Cardiac fibroblast (primary cell): Measurements from ENCODE around the gene DMKN.

ENCODE experiments used
- DNase-seq, 2 donors: peaks; one replicate each; pipeline versions ENCODE4 v3.0.0 to v3.0.0-alpha.2; 2010; ENCODE audit warnings: low read depth in 2 of 2
- H3K4me3 ChIP-seq, 2 donors: replicated peaks in 1 of 2; 1 replicate in 1 of 2; 2 replicates in 1 of 2; pipeline ENCODE4 v1.5.1; 2011; ENCODE audit warnings: low read depth in 2 of 2, low read length in 2 of 2, mild to moderate bottlenecking in 2 of 2, moderate library complexity in 1 of 2
- CTCF ChIP-seq: IDR thresholded peaks from one replicate; pipeline ENCODE4 v1.5.1; 2011; ENCODE audit warnings: low read depth, mild to moderate bottlenecking, low read length, inconsistent platforms

The DMKN gene

GRCh38 chr19:35514282-35514809, 897 bp upstream of the DMKN start:
- H3K4me3 ChIP-seq, result no peak overlapping the region
- peak; percentile 32 to 87 for DNase-seq

DNA sequence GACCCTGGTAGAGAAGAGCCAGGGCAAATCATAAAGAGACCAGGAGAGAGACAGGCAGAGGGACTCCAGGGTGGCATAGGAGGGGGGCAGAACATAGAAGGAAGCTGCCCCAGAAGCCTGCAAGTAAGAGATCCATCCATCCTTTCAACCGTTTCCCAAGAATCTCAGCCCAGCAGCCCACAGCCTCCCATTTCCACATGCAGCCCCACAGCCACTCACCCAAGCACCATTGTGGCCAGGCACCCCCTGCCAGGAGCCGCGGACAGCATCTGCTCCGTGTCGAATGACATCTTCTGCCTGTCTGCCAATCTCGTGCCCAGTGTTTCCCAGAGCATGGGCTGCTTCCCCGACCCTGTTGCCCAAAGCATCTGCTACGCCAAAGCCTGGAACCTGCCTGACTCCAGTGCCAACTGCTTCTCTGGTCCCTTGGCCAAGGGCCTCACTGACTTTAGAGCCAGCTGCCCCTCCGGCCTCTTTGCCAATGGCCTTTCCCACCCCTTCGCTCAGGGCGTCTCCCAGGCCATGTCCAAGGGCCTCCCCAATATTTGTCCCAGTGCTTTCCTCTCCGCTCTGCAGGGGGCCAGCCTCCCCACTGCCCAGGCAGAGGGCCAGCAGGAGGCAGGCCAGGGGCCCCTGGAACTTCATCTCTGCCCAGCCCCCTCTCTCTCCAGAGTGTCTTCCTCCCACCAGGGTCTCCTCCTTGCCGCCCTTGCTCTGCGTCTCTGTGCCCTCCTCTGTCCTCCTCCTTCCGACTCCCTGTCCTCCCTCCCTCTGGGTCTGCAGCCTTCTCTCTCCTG, 420 bp downstream of the DMKN start:
- no peak overlapping the region for H3K4me3 ChIP-seq
- TF ChIP-seq CTCF, result no peak
- no peak for DNase-seq

More at GRCh38 chr19:35514282-35514809, 897 bp upstream of the DMKN start:
- no peak for TF ChIP-seq CTCF

GRCh38 chr19:35511337-35511736, 2.1 kb downstream of the DMKN start:
- TF ChIP-seq CTCF, result no peak
- no peak for DNase-seq
- no peak overlapping the region for H3K4me3 ChIP-seq

DNA sequence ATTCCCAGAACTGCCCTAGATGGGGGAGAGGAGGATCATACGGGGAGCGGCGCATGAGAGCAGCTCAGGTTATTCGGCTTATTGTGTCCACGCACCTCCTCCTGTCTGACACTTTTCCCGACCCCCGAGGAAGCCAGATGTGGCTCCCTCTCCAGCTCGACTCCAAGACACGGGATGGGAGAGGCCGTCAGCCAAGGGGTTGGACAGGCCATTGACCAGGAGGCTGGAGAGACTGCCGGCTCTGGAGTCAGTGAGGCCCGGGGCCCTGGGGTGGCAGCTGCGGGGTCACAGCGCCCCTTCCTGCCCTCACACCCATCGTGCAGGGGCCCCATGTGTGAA, 2.9 kb downstream of the DMKN start:
- TF ChIP-seq CTCF, result no peak
- H3K4me3 ChIP-seq, result no peak overlapping the region
- no peak for DNase-seq

- DNase-seq, result peak; percentile 44 to 57
- H3K4me3 ChIP-seq, result peak overlapping the region; percentile 14 to 35
- peak; percentile 95 for TF ChIP-seq CTCF
Observed at GRCh38 chr19:35509861-35510625, 3.4 kb downstream of the DMKN start.

DNA sequence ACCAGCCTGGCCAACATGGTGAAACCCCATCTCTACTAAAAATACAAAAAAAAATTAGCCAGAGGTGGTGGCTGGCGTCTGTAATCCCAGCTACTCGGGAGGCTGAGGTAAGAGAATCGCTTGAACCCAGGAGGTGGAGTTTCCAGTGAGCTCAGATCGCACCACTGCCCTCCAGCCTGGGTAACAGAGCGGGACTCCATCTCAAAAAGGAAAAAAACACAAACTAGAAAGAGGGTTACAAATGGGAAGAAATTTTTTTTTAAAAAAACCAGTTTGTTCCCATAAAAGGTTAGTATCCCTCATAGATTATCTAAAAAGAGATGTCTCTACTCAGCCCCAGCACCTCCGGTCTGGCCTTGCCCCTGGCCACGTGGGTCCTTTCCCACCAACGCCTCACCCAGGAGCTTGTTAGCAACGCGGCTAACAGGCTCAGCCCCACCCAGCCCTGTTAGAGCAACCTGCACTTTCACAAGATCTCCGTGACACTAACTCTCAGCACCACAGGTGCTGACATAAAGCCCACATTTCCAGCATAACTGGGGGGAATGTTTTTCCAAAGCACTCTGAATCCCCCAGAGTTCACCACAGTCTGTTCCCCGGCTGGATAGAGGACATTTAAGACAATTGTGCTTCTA, 4.3 kb downstream of the DMKN start:
- H3K4me3 ChIP-seq, result no peak overlapping the region
- no peak for TF ChIP-seq CTCF

More for the DNA sequence above, 4.3 kb downstream of the DMKN start:
- DNase-seq, result no peak
